MM.1S (cell line): ENCODE results near the gene ZBTB46.

Experiments used
- EZH2 ChIP-seq: fragments of 300-600 bp; sonication (generic); optimal IDR thresholded peaks from 2 replicates; pipeline ENCODE3; 2017; ENCODE audit warnings: low read depth, mild to moderate bottlenecking, antibody characterized with exemption, low read length, mixed read lengths
- TF ChIP-seq, protein P1 (sequence below): fragments of 300-600 bp; sonication (generic); IDR thresholded peaks from 2 replicates; pipeline ENCODE4 v1.5.1; 2016; ENCODE audit warnings: antibody characterized with exemption, low read length, mixed read lengths

DNA sequence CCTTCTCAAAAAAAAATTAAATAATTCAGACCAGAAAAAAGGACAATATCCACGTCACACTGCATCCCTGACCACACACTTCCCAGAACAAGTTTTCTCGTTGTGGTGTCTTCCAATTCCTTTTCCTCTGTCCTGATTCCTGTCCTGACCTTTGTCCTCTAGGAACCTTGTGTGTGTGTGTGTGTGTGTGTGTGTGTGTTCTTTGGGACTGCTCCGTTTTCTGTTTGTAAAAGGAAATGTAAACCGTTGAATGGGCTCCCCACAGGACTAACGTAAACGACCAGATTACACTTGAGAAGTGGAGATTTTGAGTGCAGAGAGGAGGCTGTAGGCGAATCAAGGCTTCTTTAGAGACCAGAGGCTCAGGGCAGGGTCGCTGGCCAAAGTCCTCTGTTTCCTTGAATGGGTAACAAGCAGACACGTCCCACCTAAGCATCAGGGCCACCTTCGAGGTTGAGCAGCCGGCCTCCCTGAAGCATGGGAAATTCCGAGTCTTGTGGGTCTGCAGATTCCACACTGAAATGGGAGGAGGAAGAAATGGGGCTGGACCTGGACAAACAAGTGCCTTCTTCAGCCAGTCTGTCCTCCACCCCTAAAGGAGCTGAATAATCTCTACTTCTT is 7.3 kb downstream of the ZBTB46 start:
- TF ChIP-seq, protein P1, sequence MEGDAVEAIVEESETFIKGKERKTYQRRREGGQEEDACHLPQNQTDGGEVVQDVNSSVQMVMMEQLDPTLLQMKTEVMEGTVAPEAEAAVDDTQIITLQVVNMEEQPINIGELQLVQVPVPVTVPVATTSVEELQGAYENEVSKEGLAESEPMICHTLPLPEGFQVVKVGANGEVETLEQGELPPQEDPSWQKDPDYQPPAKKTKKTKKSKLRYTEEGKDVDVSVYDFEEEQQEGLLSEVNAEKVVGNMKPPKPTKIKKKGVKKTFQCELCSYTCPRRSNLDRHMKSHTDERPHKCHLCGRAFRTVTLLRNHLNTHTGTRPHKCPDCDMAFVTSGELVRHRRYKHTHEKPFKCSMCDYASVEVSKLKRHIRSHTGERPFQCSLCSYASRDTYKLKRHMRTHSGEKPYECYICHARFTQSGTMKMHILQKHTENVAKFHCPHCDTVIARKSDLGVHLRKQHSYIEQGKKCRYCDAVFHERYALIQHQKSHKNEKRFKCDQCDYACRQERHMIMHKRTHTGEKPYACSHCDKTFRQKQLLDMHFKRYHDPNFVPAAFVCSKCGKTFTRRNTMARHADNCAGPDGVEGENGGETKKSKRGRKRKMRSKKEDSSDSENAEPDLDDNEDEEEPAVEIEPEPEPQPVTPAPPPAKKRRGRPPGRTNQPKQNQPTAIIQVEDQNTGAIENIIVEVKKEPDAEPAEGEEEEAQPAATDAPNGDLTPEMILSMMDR = no peak
- no peak for TF ChIP-seq EZH2
